Measurements from ENCODE around the gene MESD. TPM values are rescaled to one million over a fixed set of nuclear protein-coding genes. Genes with fewer than 3 reads are reported as not detected.

The MESD gene
- total RNA-seq, 4 donors from 2014 or later, result 5.5 to 7.9 (median 6.6) TPM

DNA sequence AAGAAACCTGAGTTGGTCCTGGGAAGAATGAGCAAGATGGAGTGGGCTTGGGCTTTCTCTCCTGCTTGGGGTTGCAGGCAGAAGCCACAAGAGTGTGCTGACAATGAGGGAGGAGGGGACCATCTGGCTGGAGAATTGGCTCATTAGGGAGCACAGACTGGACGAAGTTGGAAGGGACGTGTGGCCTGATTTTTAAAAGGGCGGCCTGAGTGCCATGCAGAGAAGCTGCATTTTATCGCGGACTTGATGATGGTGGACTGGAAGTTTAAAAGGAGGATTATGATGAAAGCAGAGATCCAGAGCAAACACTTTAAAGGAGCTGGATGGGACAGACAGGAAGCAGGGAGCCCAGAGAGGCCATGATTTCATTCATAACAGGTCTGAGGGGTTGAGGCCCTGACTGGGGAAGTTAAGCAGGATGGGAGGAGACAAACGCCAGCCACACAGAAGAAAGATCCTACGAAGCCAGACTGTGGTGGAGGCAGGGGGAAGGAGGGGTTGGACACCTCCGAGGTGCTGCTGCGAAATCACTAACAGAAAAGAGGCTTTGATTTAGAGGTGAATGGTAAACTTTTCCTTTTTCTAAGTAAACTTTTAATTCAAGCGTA, 34.8 kb upstream of the MESD start:
- H3K9me3 ChIP-seq, result no peaks in the 10 kb centered on the region
- in situ Hi-C loops (cut with MboI; ENCODE audit: low sequenced_read_pairs in 4 of 4) (no loop called here), intact Hi-C loops (cut with DNase I; ENCODE audit: low total_unique reads) (no loop called here)
- ATAC-seq (no peak), DNase-seq (no peak)
- no peak overlapping the region for H3K4me3 ChIP-seq
- H3K27me3 ChIP-seq, result no peaks in the 10 kb centered on the region
- H3K27ac ChIP-seq, result peak overlapping the region; percentile 52 to 70 (median 63)
- H3K36me3 ChIP-seq, result no peaks in the 10 kb centered on the region
- H3K4me1 ChIP-seq, result peaks cover 10 to 11% of the 10 kb centered on the region in 2 donors
- TF ChIP-seq POLR2A (IDR thresholded peaks at IDR 0.05) (no peak), CTCF (IDR thresholded peaks at IDR 0.05 in 4 of 5, conservative IDR thresholded peaks at IDR 0.05 in 1 of 5) (no peak)

DNA sequence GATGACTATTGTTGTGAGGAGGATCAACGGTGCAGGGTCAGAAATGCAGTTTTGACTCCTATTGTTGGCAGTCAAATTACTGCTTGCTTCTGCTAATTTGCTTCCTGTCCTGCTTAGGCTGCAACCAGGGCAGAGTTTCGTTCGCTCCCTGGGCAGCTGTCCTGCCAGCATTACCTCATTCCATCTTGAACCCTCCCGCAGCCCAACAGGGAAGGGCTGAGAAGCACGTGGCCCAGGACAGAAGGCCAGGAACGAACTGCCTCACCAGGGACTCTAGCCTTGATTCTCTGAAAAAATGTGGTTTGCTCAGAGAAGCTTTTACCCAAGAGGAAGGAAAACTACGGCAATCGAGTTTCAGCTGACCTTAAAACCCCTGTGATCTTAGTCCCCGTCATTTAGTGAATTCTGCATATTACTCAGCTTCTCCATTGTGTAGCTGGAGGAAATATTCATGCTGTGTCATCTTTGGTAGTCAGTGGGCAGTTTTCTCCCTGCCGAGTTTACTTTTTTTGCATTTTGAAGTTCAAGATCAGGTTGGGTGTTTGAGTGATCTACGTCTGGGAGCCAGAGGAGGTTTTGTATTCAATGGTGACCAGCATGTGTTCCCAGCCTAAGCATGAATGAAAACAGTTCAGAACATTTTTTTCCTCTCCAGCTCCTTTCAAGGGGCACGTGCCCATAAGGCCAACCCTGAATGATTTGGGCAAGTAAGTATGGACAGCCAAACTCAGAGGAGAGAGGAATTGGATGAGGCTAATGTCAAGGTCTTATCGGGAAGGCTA, 34.1 kb upstream of the MESD start:
- Histone ChIP-seq H3K27ac (peak overlapping the region; percentile 52 to 70 (median 63)), H3K36me3 (no peaks in the 10 kb centered on the region), H3K9me3 (no peaks in the 10 kb centered on the region), H3K4me3 (no peak overlapping the region), H3K4me1 (peaks cover 10 to 11% of the 10 kb centered on the region in 2 donors), H3K27me3 (no peaks in the 10 kb centered on the region)
- ATAC-seq (peak; percentile 84 to 91), DNase-seq (peak; percentile 71 to 79)
- in situ Hi-C loops (cut with MboI; ENCODE audit: low sequenced_read_pairs in 4 of 4) (no loop called here), intact Hi-C loops (cut with DNase I; ENCODE audit: low total_unique reads) (no loop called here)
- TF ChIP-seq CTCF (IDR thresholded peaks at IDR 0.05 in 4 of 5, conservative IDR thresholded peaks at IDR 0.05 in 1 of 5) (no peak), POLR2A (IDR thresholded peaks at IDR 0.05) (peak in 1 of 2 donors; percentile 8)

GRCh38 chr15:81021321-81021720, 31.7 kb upstream of the MESD start:
- intact Hi-C loops (cut with DNase I; ENCODE audit: low total_unique reads), result no loop called here
- Histone ChIP-seq H3K27ac (no peak overlapping the region), H3K4me1 (peaks cover 10 to 11% of the 10 kb centered on the region in 2 donors)

GRCh38 chr15:81018197-81018596, 28.6 kb upstream of the MESD start:
- DNase-seq (no peak), ATAC-seq (no peak)
- Histone ChIP-seq H3K4me1 (peaks cover 0 to 2% of the 10 kb centered on the region in 2 donors), H3K9me3 (no peaks in the 10 kb centered on the region), H3K4me3 (no peak overlapping the region), H3K36me3 (no peaks in the 10 kb centered on the region), H3K27me3 (no peaks in the 10 kb centered on the region), H3K27ac (no peak overlapping the region)
- TF ChIP-seq POLR2A (IDR thresholded peaks at IDR 0.05), result no peak
- no peak for TF ChIP-seq CTCF (IDR thresholded peaks at IDR 0.05 in 4 of 5, conservative IDR thresholded peaks at IDR 0.05 in 1 of 5)
- in situ Hi-C loops (cut with MboI; ENCODE audit: low sequenced_read_pairs in 4 of 4) (no loop called here), intact Hi-C loops (cut with DNase I; ENCODE audit: low total_unique reads) (no loop called here)

More at GRCh38 chr15:81021321-81021720, 31.7 kb upstream of the MESD start:
- Histone ChIP-seq H3K4me3 (no peak overlapping the region), H3K9me3 (no peaks in the 10 kb centered on the region), H3K27me3 (no peaks in the 10 kb centered on the region), H3K36me3 (no peaks in the 10 kb centered on the region)
- ATAC-seq, result no peak
- DNase-seq, result no peak
- TF ChIP-seq CTCF (IDR thresholded peaks at IDR 0.05 in 4 of 5, conservative IDR thresholded peaks at IDR 0.05 in 1 of 5) (no peak), POLR2A (IDR thresholded peaks at IDR 0.05) (no peak)
- in situ Hi-C loops (cut with MboI; ENCODE audit: low sequenced_read_pairs in 4 of 4), result no loop called here

Data from gastrocnemius medialis (tissue), 4 donors.